Measurements from ENCODE around the gene EPS8L2.

- TF ChIP-seq CTCF (IDR thresholded peaks at IDR 0.05; ENCODE audit: low read depth, low read length): no peak
- no peak for TF ChIP-seq EZH2phosphoT487 (IDR thresholded peaks at IDR 0.05; ENCODE audit: low read depth)
These were observed 45.2 kb upstream of the EPS8L2 start for GRCh38 chr11:660681-661444.

Measured in OCI-LY3 (cell line).